SK-N-SH treated with all-trans-retinoic acid at 6 μM for 48 hours (cell line): ENCODE measurements around the gene RNF44.

Experiments used
- CREB5 ChIP-seq: fragments of 250-450 bp; sonication (Bioruptor Pico); IDR thresholded peaks from 2 replicates; pipeline ENCODE4 v1.5.1; 2020; ENCODE audit warnings: low read depth, mild to moderate bottlenecking, moderate library complexity
- CSRNP3 ChIP-seq: fragments of 250-450 bp; sonication (Bioruptor Pico); IDR thresholded peaks from 2 replicates; pipeline ENCODE4 v1.5.1; 2021; ENCODE audit warnings: mild to moderate bottlenecking, moderate library complexity
- ESRRG ChIP-seq: fragments of 250-450 bp; sonication (Bioruptor Pico); IDR thresholded peaks from 2 replicates; pipeline ENCODE4 v1.6.1; 2021; ENCODE audit warnings: mild to moderate bottlenecking
- ISL1 ChIP-seq: fragments of 250-450 bp; sonication (Bioruptor Pico); IDR thresholded peaks from 2 replicates; pipeline ENCODE4 v2.1.2; 2022; ENCODE audit warnings: mild to moderate bottlenecking, moderate library complexity
- RARB ChIP-seq: fragments of 250-450 bp; sonication (Bioruptor Pico); IDR thresholded peaks from 2 replicates; pipeline ENCODE4 v1.8.0; 2021; ENCODE audit warnings: mild to moderate bottlenecking, moderate library complexity
- SNAI2 ChIP-seq: fragments of 250-450 bp; sonication (Bioruptor Pico); IDR thresholded peaks from 2 replicates; pipeline ENCODE4 v1.5.0; 2020; ENCODE audit warnings: mild to moderate bottlenecking, moderate library complexity
- TOX ChIP-seq: fragments of 250-450 bp; sonication (Bioruptor Pico); IDR thresholded peaks from 2 replicates; pipeline ENCODE4 v1.8.0; 2021; ENCODE audit warnings: mild to moderate bottlenecking, moderate library complexity, borderline replicate concordance
- ZC3H10 ChIP-seq: fragments of 250-450 bp; sonication (Bioruptor Pico); IDR thresholded peaks from 2 replicates; pipeline ENCODE4 v1.5.1; 2021; ENCODE audit warnings: mild to moderate bottlenecking, moderate library complexity
- ZFP3 ChIP-seq: fragments of 250-450 bp; sonication (Bioruptor Pico); IDR thresholded peaks from 2 replicates; pipeline ENCODE4 v1.5.0; 2020; ENCODE audit warnings: mild to moderate bottlenecking, moderate library complexity
- ZFP30 ChIP-seq: fragments of 450-650 bp; formaldehyde crosslinking; IDR thresholded peaks from 2 replicates; pipeline ENCODE4 v1.5.0; 2022; ENCODE audit warnings: mild to moderate bottlenecking, moderate library complexity
- ZNF8 ChIP-seq: fragments of 450-650 bp; formaldehyde crosslinking; IDR thresholded peaks from 2 replicates; pipeline ENCODE4 v1.5.0; 2020; ENCODE audit warnings: mild to moderate bottlenecking, moderate library complexity
- TF ChIP-seq, protein P1 (sequence below): fragments of 250-450 bp; sonication (Bioruptor Pico); IDR thresholded peaks from 2 replicates; pipeline ENCODE4 v1.8.0; 2020; ENCODE audit warnings: mild to moderate bottlenecking, moderate library complexity, borderline replicate concordance
- TF ChIP-seq, protein P2 (sequence below): fragments of 250-450 bp; sonication (Bioruptor Pico); IDR thresholded peaks from 2 replicates; pipeline ENCODE4 v1.5.0; 2020; ENCODE audit warnings: mild to moderate bottlenecking, moderate library complexity

GRCh38 chr5:176574297-176574591 lies 37.0 kb upstream of the RNF44 start:
- TF ChIP-seq CREB5 (CRISPR knock-in tag): no peak
- TF ChIP-seq RARB (CRISPR knock-in tag): no peak
- TF ChIP-seq, protein P1, sequence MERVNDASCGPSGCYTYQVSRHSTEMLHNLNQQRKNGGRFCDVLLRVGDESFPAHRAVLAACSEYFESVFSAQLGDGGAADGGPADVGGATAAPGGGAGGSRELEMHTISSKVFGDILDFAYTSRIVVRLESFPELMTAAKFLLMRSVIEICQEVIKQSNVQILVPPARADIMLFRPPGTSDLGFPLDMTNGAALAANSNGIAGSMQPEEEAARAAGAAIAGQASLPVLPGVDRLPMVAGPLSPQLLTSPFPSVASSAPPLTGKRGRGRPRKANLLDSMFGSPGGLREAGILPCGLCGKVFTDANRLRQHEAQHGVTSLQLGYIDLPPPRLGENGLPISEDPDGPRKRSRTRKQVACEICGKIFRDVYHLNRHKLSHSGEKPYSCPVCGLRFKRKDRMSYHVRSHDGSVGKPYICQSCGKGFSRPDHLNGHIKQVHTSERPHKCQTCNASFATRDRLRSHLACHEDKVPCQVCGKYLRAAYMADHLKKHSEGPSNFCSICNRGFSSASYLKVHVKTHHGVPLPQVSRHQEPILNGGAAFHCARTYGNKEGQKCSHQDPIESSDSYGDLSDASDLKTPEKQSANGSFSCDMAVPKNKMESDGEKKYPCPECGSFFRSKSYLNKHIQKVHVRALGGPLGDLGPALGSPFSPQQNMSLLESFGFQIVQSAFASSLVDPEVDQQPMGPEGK: no peak
- no peak for TF ChIP-seq ZC3H10
- no peak for TF ChIP-seq ZFP30 (CRISPR knock-in tag)
- no peak for TF ChIP-seq ESRRG (CRISPR knock-in tag)
- TF ChIP-seq ISL1: no peak
- TF ChIP-seq CSRNP3: no peak
- TF ChIP-seq, protein P2, sequence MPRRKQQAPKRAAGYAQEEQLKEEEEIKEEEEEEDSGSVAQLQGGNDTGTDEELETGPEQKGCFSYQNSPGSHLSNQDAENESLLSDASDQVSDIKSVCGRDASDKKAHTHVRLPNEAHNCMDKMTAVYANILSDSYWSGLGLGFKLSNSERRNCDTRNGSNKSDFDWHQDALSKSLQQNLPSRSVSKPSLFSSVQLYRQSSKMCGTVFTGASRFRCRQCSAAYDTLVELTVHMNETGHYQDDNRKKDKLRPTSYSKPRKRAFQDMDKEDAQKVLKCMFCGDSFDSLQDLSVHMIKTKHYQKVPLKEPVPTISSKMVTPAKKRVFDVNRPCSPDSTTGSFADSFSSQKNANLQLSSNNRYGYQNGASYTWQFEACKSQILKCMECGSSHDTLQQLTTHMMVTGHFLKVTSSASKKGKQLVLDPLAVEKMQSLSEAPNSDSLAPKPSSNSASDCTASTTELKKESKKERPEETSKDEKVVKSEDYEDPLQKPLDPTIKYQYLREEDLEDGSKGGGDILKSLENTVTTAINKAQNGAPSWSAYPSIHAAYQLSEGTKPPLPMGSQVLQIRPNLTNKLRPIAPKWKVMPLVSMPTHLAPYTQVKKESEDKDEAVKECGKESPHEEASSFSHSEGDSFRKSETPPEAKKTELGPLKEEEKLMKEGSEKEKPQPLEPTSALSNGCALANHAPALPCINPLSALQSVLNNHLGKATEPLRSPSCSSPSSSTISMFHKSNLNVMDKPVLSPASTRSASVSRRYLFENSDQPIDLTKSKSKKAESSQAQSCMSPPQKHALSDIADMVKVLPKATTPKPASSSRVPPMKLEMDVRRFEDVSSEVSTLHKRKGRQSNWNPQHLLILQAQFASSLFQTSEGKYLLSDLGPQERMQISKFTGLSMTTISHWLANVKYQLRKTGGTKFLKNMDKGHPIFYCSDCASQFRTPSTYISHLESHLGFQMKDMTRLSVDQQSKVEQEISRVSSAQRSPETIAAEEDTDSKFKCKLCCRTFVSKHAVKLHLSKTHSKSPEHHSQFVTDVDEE (CRISPR knock-in tag): no peak
- TF ChIP-seq ZFP3 (CRISPR knock-in tag): no peak
- no peak for TF ChIP-seq TOX (CRISPR knock-in tag)
- no peak for TF ChIP-seq SNAI2
- no peak for TF ChIP-seq ZNF8 (CRISPR knock-in tag)
